Lower lobe of right lung (tissue), 2 donors: Measurements from ENCODE around the gene FAM227A. TPM values are rescaled to one million over a fixed set of nuclear protein-coding genes. Genes with fewer than 3 reads are reported as not detected.
A peak's percentile ranks its signal among the peaks of the same experiment; 100 is the strongest.

ENCODE experiments used
- ATAC-seq, 2 donors: fragments of 200-7000 bp; cut with Tn5 transposase; one replicate each; pipeline ENCODE4 v1.9.1; 2020 to 2022; ENCODE audit warnings: mild to moderate bottlenecking in 2 of 2, moderate library complexity in 2 of 2
- DNase-seq: peaks from one replicate; pipeline ENCODE4 v3.0.0-alpha.2; 2020
- H3K27ac ChIP-seq: fragments of 200-600 bp; one replicate; pipeline ENCODE4 v1.8.0; 2022
- H3K27me3 ChIP-seq: fragments of 200-600 bp; one replicate; pipeline ENCODE4 v1.8.0; 2022; ENCODE audit warnings: low read depth
- H3K36me3 ChIP-seq: fragments of 200-600 bp; one replicate; pipeline ENCODE4 v1.8.0; 2022; ENCODE audit warnings: mild to moderate bottlenecking
- H3K4me1 ChIP-seq: fragments of 200-600 bp; one replicate; pipeline ENCODE4 v1.8.0; 2022
- H3K4me3 ChIP-seq: fragments of 200-600 bp; one replicate; pipeline ENCODE4 v1.8.0; 2022; ENCODE audit warnings: mild to moderate bottlenecking
- H3K9me3 ChIP-seq: fragments of 200-600 bp; one replicate; pipeline ENCODE4 v1.8.0; 2022
- CTCF ChIP-seq: fragments of 200-600 bp; IDR thresholded peaks from one replicate; pipeline ENCODE4 v1.8.0; 2022; ENCODE audit warnings: antibody characterized with exemption, mild to moderate bottlenecking
- intact Hi-C: fragments of 100-400 bp; cut with DNase I; formaldehyde crosslinking; loops from one replicate; pipeline ENCODE4 v1.11.0; 2022
- total RNA-seq: library from RNA; stranded (reverse); fragmentation: NEBNext Ultra II Directional; extraction: Animal tissue kit (Norgen Biotek cat#: 25700); gene quantifications from one replicate; pipeline ENCODE4 v1.2.1, GENCODE V29; 2021
- donor health status: DM: no; HTN: yes; CAD: no; lungs with severe emphysema.

The FAM227A gene
- total RNA-seq, 1 donor from 2014 or later: 3.4 TPM

- H3K4me3 ChIP-seq: peak overlapping the region; percentile 79
- H3K36me3 ChIP-seq: no peaks in the 10 kb centered on the region
- intact Hi-C loops: no loop called here
- DNase-seq (peak; percentile 86), ATAC-seq (peak; percentile 64 to 66)
- H3K4me1 ChIP-seq: peaks cover 63% of the 10 kb centered on the region
- no peaks in the 10 kb centered on the region for H3K27me3 ChIP-seq
- no peak for TF ChIP-seq CTCF
- H3K27ac ChIP-seq: peak overlapping the region; percentile 98
- H3K9me3 ChIP-seq: no peaks in the 10 kb centered on the region
These were observed 44.1 kb upstream of the FAM227A start for GRCh38 chr22:38700270-38700788.

- DNase-seq (no peak), ATAC-seq (no peak)
- Histone ChIP-seq H3K27me3 (no peaks in the 10 kb centered on the region), H3K4me1 (peaks cover 65% of the 10 kb centered on the region), H3K27ac (peak overlapping the region; percentile 98), H3K36me3 (no peaks in the 10 kb centered on the region), H3K9me3 (no peaks in the 10 kb centered on the region), H3K4me3 (peak overlapping the region; percentile 79)
- no peak for TF ChIP-seq CTCF
- intact Hi-C loops: no loop called here
These were observed 43.6 kb upstream of the FAM227A start for GRCh38 chr22:38699784-38700183.

DNA sequence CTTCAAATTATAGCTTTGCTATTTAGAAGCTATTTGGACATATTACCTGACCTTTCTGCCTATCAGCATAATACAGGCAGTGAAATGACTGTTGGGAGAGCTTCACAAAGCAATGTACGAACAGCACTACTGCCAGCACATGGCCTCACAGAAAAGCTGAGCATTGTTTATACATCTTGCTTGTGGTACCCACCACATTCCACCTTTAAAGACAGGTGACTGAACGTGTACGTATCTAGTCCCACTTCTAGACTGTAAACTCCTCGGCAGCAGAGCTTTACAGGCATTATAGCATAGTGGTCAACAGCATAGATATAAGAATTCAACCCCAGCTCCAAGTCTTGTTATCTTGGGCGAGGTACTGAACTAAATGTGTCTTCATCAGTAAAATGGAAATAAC is 43.0 kb upstream of the FAM227A start:
- peak overlapping the region; percentile 79 for H3K4me3 ChIP-seq
- peak overlapping the region; percentile 98 for H3K27ac ChIP-seq
- no peak for TF ChIP-seq CTCF
- ATAC-seq: no peak
- peaks cover 4% of the 10 kb centered on the region for H3K36me3 ChIP-seq
- intact Hi-C loops: no loop called here
- DNase-seq: no peak
- H3K4me1 ChIP-seq: peaks cover 67% of the 10 kb centered on the region
- no peaks in the 10 kb centered on the region for H3K27me3 ChIP-seq
- H3K9me3 ChIP-seq: no peaks in the 10 kb centered on the region

GRCh38 chr22:38698407-38699094 is 42.4 kb upstream of the FAM227A start:
- no peak for DNase-seq
- H3K9me3 ChIP-seq: no peaks in the 10 kb centered on the region
- no peak for TF ChIP-seq CTCF
- peak overlapping the region; percentile 98 for H3K27ac ChIP-seq
- intact Hi-C loops: no loop called here
- ATAC-seq: no peak
- H3K27me3 ChIP-seq: no peaks in the 10 kb centered on the region
- H3K4me1 ChIP-seq: peaks cover 73% of the 10 kb centered on the region
- peaks cover 4% of the 10 kb centered on the region for H3K36me3 ChIP-seq
- H3K4me3 ChIP-seq: peak overlapping the region; percentile 79

GRCh38 chr22:38697425-38698089 is 41.4 kb upstream of the FAM227A start:
- Histone ChIP-seq H3K4me1 (peaks cover 76% of the 10 kb centered on the region), H3K27me3 (no peaks in the 10 kb centered on the region), H3K4me3 (peak overlapping the region; percentile 79), H3K9me3 (no peaks in the 10 kb centered on the region), H3K27ac (peak overlapping the region; percentile 98), H3K36me3 (peaks cover 4% of the 10 kb centered on the region)
- no peak for TF ChIP-seq CTCF
- ATAC-seq (no peak), DNase-seq (no peak)
- intact Hi-C loops: no loop called here
